Measurements from ENCODE around the gene DACH2. TPM values are rescaled to one million over a fixed set of nuclear protein-coding genes. Genes with fewer than 3 reads are reported as not detected.

DACH2 gene
- 0.26 TPM in 2 replicates for total RNA-seq

GRCh38 chrX:86148024-86148511 is at the start of gene DACH2:
DACH2 (plus strand) TSS chrX:86148451.
- H3K36me3 ChIP-seq (ENCODE audit: control insufficient read depth, insufficient read depth, low read length) = no peaks in the 10 kb centered on the region
- TF ChIP-seq CTCF (IDR thresholded peaks at IDR 0.05; ENCODE audit: insufficient read depth, low read length, severe bottlenecking) = no peak
- FAIRE-seq (no peak), DNase-seq (ENCODE audit: low read depth) (peak; percentile 51)
- peaks cover 2% of the 10 kb centered on the region for H3K27me3 ChIP-seq (ENCODE audit: control insufficient read depth, insufficient read depth, low read length)
- H3K4me3 ChIP-seq (ENCODE audit: low read depth, low read length) = peak within 1 kb of the TSS; percentile 53

GRCh38 chrX:86102341-86102740 is 45.9 kb upstream of the DACH2 start:
- Histone ChIP-seq H3K4me3 (ENCODE audit: low read depth, low read length) (no peak overlapping the region), H3K27me3 (ENCODE audit: control insufficient read depth, insufficient read depth, low read length) (no peaks in the 10 kb centered on the region), H3K36me3 (ENCODE audit: control insufficient read depth, insufficient read depth, low read length) (no peaks in the 10 kb centered on the region)
- no peak for FAIRE-seq
- TF ChIP-seq CTCF (IDR thresholded peaks at IDR 0.05; ENCODE audit: insufficient read depth, low read length, severe bottlenecking) = no peak
- no peak for DNase-seq (ENCODE audit: low read depth)

GRCh38 chrX:86103061-86103460 is 45.2 kb upstream of the DACH2 start:
- H3K27me3 ChIP-seq (ENCODE audit: control insufficient read depth, insufficient read depth, low read length) = no peaks in the 10 kb centered on the region
- H3K4me3 ChIP-seq (ENCODE audit: low read depth, low read length) = no peak overlapping the region
- no peaks in the 10 kb centered on the region for H3K36me3 ChIP-seq (ENCODE audit: control insufficient read depth, insufficient read depth, low read length)
- FAIRE-seq = no peak
- peak; percentile 15 for DNase-seq (ENCODE audit: low read depth)
- TF ChIP-seq CTCF (IDR thresholded peaks at IDR 0.05; ENCODE audit: insufficient read depth, low read length, severe bottlenecking) = no peak

- H3K27me3 ChIP-seq (ENCODE audit: control insufficient read depth, insufficient read depth, low read length) = no peaks in the 10 kb centered on the region
- no peak for TF ChIP-seq CTCF (IDR thresholded peaks at IDR 0.05; ENCODE audit: insufficient read depth, low read length, severe bottlenecking)
- FAIRE-seq = no peak
These were observed 43.7 kb upstream of the DACH2 start for GRCh38 chrX:86104526-86104925.

GRCh38 chrX:86121916-86122315 is 26.3 kb upstream of the DACH2 start:
- peak; percentile 52 for FAIRE-seq
- no peak for DNase-seq (ENCODE audit: low read depth)
- TF ChIP-seq CTCF (IDR thresholded peaks at IDR 0.05; ENCODE audit: insufficient read depth, low read length, severe bottlenecking) = no peak
- Histone ChIP-seq H3K36me3 (ENCODE audit: control insufficient read depth, insufficient read depth, low read length) (no peaks in the 10 kb centered on the region), H3K27me3 (ENCODE audit: control insufficient read depth, insufficient read depth, low read length) (no peaks in the 10 kb centered on the region), H3K4me3 (ENCODE audit: low read depth, low read length) (no peak overlapping the region)

More at GRCh38 chrX:86104526-86104925, 43.7 kb upstream of the DACH2 start:
- no peak overlapping the region for H3K4me3 ChIP-seq (ENCODE audit: low read depth, low read length)
- no peak for DNase-seq (ENCODE audit: low read depth)
- no peaks in the 10 kb centered on the region for H3K36me3 ChIP-seq (ENCODE audit: control insufficient read depth, insufficient read depth, low read length)

GRCh38 chrX:86133761-86134160 is 14.5 kb upstream of the DACH2 start:
- FAIRE-seq = no peak
- TF ChIP-seq CTCF (IDR thresholded peaks at IDR 0.05; ENCODE audit: insufficient read depth, low read length, severe bottlenecking) = peak; percentile 11
- DNase-seq (ENCODE audit: low read depth) = no peak
- no peak overlapping the region for H3K4me3 ChIP-seq (ENCODE audit: low read depth, low read length)
- no peaks in the 10 kb centered on the region for H3K27me3 ChIP-seq (ENCODE audit: control insufficient read depth, insufficient read depth, low read length)
- no peaks in the 10 kb centered on the region for H3K36me3 ChIP-seq (ENCODE audit: control insufficient read depth, insufficient read depth, low read length)
